Panc1 (cell line): ENCODE measurements around the gene NCR3LG1. TPM values are rescaled to one million over a fixed set of nuclear protein-coding genes. Genes with fewer than 3 reads are reported as not detected.

Experiments
- ATAC-seq: fragments of 200-7000 bp; cut with Tn5 transposase; 2 replicates; pipeline ENCODE4 v1.9.1; 2020; ENCODE audit warnings: mild to moderate bottlenecking, moderate library complexity
- BruUV-seq: library from RNA; stranded (reverse); fragments of 400-500 nt; replicated peaks from 2 replicates; lab custom pipeline; 2021; lab: Mats Ljungman, UMichigan
- CTCF ChIA-PET: fragments of 300-600 bp; sonication (Branson Sonifier 250); formaldehyde crosslinking; loops from one replicate; lab custom pipeline; 2022; ENCODE audit warnings: antibody characterized with exemption; lab: Charles Lee
- POLR2A ChIA-PET: fragments of 300-600 bp; sonication (Branson Sonifier 250); formaldehyde crosslinking; loops from one replicate; lab custom pipeline; 2022; ENCODE audit warnings: antibody characterized with exemption; lab: Charles Lee
- DNase-seq: peaks from one replicate; pipeline ENCODE4 v3.0.0-alpha.2; 2010; ENCODE audit warnings: low read depth, low spot score
- H3K27ac ChIP-seq: 2 replicates; pipeline ENCODE4 v1.5.1; 2011; ENCODE audit warnings: mild to moderate bottlenecking, low read length, inconsistent platforms
- H3K27me3 ChIP-seq: fragments of 200-500 bp; sonication (Bioruptor generic); 2 replicates; pipeline ENCODE4 v1.6.0; 2014; ENCODE audit warnings: low read length, inconsistent platforms; ENCODE audit not compliant: control insufficient read depth, insufficient read depth
- H3K36me3 ChIP-seq: fragments of 200-500 bp; sonication (Bioruptor generic); 2 replicates; pipeline ENCODE4 v1.5.1; 2014; ENCODE audit warnings: inconsistent platforms, mild to moderate bottlenecking, low read length, moderate library complexity; ENCODE audit not compliant: control insufficient read depth, insufficient read depth
- H3K4me1 ChIP-seq: 2 replicates; pipeline ENCODE4 v1.5.1; 2011; ENCODE audit warnings: inconsistent platforms, mild to moderate bottlenecking, low read length, moderate library complexity; ENCODE audit not compliant: control insufficient read depth, insufficient read depth
- H3K4me3 ChIP-seq, 2 experiments: 2 replicates each; pipeline ENCODE4 v1.5.1; 2011 to 2012; ENCODE audit warnings: low read depth in 2 of 2, low read length in 2 of 2, mild to moderate bottlenecking in 2 of 2, inconsistent platforms in 1 of 2, moderate library complexity in 1 of 2
- H3K9me3 ChIP-seq: fragments of 200-500 bp; sonication (Bioruptor generic); 2 replicates; pipeline ENCODE4 v1.5.1; 2014; ENCODE audit warnings: low read depth, mild to moderate bottlenecking, inconsistent platforms, low read length, moderate library complexity; ENCODE audit not compliant: control insufficient read depth, insufficient read depth
- CTCF ChIP-seq: fragments of 450-650 bp; IDR thresholded peaks from 2 replicates; pipeline ENCODE4 v1.5.1; 2017; ENCODE audit warnings: mild to moderate bottlenecking
- POLR2AphosphoS5 ChIP-seq: IDR thresholded peaks from 2 replicates; pipeline ENCODE4 v1.6.1; 2012; ENCODE audit warnings: mild to moderate bottlenecking, low read depth, low read length, moderate library complexity
- SIN3A ChIP-seq: IDR thresholded peaks from 2 replicates; pipeline ENCODE4 v1.6.1; 2012; ENCODE audit warnings: low read depth, mild to moderate bottlenecking, low read length, moderate library complexity, borderline replicate concordance; ENCODE audit not compliant: insufficient read depth
- TCF7L2 ChIP-seq: IDR thresholded peaks from 2 replicates; pipeline ENCODE4 v1.6.1; 2011; ENCODE audit warnings: mild to moderate bottlenecking, low read depth, low read length, inconsistent platforms
- in situ Hi-C: cut with HindIII; loops from 2 replicates; pipeline ENCODE4 v1.10.0; 2016; ENCODE audit warnings: low sequenced_read_pairs, low pct_unique_long_range_greater_than_20kb
- intact Hi-C: fragments of 100-400 bp; cut with micrococcal nuclease; formaldehyde crosslinking; loops from one replicate; pipeline ENCODE4 v1.10.0; 2022; ENCODE audit not compliant: unreplicated experiment
- total RNA-seq: library from RNA; stranded (reverse); gene quantifications from one replicate; pipeline ENCODE4 v1.2.1, GENCODE V29; 2021; ENCODE audit not compliant: unreplicated experiment
- TF ChIP-seq, protein P1 (sequence below), 2 experiments: IDR thresholded peaks; 2 replicates each; pipeline ENCODE4 v1.6.1; 2011 to 2012; ENCODE audit warnings: low read depth in 2 of 2, control low read depth in 1 of 2, low read length in 1 of 2, mild to moderate bottlenecking in 1 of 2, moderate library complexity in 1 of 2; ENCODE audit not compliant: insufficient read depth in 1 of 2

The NCR3LG1 gene
- total RNA-seq, 1 experiment from 2014 or later, result 8.6 TPM

DNA sequence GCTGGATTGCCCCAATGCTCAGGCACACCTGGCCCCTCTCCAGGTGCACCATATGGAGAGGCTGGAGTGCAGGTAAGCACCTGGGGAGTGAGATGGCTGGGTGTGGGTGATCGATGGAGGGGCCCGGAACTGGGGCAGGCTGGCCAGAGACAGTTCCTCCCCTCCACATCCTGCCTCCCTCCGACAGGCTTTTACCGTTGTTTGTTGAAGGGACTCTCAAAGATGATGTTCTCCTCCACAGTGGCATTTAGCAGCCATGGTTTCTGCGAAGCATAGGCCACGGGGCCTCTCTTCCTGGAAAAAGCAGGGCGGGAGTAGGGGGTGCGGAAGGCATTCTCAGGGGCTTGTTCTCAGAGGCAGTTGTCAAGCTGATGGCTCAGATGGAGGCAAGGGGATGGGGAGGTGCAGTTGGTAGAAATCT is 62.7 kb downstream of the NCR3LG1 start:
- no peak for TF ChIP-seq TCF7L2
- TF ChIP-seq, protein P1, sequence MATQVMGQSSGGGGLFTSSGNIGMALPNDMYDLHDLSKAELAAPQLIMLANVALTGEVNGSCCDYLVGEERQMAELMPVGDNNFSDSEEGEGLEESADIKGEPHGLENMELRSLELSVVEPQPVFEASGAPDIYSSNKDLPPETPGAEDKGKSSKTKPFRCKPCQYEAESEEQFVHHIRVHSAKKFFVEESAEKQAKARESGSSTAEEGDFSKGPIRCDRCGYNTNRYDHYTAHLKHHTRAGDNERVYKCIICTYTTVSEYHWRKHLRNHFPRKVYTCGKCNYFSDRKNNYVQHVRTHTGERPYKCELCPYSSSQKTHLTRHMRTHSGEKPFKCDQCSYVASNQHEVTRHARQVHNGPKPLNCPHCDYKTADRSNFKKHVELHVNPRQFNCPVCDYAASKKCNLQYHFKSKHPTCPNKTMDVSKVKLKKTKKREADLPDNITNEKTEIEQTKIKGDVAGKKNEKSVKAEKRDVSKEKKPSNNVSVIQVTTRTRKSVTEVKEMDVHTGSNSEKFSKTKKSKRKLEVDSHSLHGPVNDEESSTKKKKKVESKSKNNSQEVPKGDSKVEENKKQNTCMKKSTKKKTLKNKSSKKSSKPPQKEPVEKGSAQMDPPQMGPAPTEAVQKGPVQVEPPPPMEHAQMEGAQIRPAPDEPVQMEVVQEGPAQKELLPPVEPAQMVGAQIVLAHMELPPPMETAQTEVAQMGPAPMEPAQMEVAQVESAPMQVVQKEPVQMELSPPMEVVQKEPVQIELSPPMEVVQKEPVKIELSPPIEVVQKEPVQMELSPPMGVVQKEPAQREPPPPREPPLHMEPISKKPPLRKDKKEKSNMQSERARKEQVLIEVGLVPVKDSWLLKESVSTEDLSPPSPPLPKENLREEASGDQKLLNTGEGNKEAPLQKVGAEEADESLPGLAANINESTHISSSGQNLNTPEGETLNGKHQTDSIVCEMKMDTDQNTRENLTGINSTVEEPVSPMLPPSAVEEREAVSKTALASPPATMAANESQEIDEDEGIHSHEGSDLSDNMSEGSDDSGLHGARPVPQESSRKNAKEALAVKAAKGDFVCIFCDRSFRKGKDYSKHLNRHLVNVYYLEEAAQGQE (IDR thresholded peaks at IDR 0.05; ENCODE audit: insufficient read depth in 1 of 2, low read depth in 2 of 2, low read length in 1 of 2), result no peak
- no peak for TF ChIP-seq POLR2AphosphoS5
- TF ChIP-seq CTCF, result no peak
- TF ChIP-seq SIN3A, result no peak
- in situ Hi-C loops (no loop called here), intact Hi-C loops (no loop called here)
- H3K4me1 ChIP-seq, result no peaks in the 10 kb centered on the region
- no peak for DNase-seq
- peaks cover 14% of the 10 kb centered on the region; the same call in 1 of the 2 replicates for H3K27me3 ChIP-seq
- CTCF ChIA-PET, result no interaction called here
- no peaks in the 10 kb centered on the region for H3K36me3 ChIP-seq
- no peak overlapping the region for H3K27ac ChIP-seq
- ATAC-seq, result no peak
- BruUV-seq, result no TSS peak
- H3K4me3 ChIP-seq, result no peak overlapping the region
- POLR2A ChIA-PET, result no interaction called here
- no peaks in the 10 kb centered on the region for H3K9me3 ChIP-seq

GRCh38 chr11:17414992-17415391 is 63.4 kb downstream of the NCR3LG1 start:
- H3K36me3 ChIP-seq, result no peaks in the 10 kb centered on the region
- H3K27me3 ChIP-seq, result peaks cover 14% of the 10 kb centered on the region; the same call in 1 of the 2 replicates
- ATAC-seq (no peak), DNase-seq (no peak)
- H3K4me3 ChIP-seq, result no peak overlapping the region
- no peaks in the 10 kb centered on the region for H3K4me1 ChIP-seq
- TF ChIP-seq CTCF (no peak), SIN3A (no peak), TCF7L2 (no peak), POLR2AphosphoS5 (no peak)
- TF ChIP-seq, protein P1 (IDR thresholded peaks at IDR 0.05; ENCODE audit: insufficient read depth in 1 of 2, low read depth in 2 of 2, low read length in 1 of 2), result no peak
- intact Hi-C loops (no loop called here), in situ Hi-C loops (no loop called here)
- H3K27ac ChIP-seq, result no peak overlapping the region
- ChIA-PET POLR2A (no interaction called here), CTCF (no interaction called here)
- no peaks in the 10 kb centered on the region for H3K9me3 ChIP-seq
- no TSS peak for BruUV-seq
